Activated T-cell treated with anti-CD3 and anti-CD28 coated beads for 1 hour (primary cell): ENCODE results near the gene PSMC3.

ENCODE experiments used
- DNase-seq: peaks from one replicate; pipeline ENCODE4 v3.0.0-alpha.2; 2020; ENCODE audit warnings: low read depth

The PSMC3 gene

GRCh38 chr11:47394050-47394321 is 32.3 kb downstream of the PSMC3 start:
- no peak for DNase-seq

DNA sequence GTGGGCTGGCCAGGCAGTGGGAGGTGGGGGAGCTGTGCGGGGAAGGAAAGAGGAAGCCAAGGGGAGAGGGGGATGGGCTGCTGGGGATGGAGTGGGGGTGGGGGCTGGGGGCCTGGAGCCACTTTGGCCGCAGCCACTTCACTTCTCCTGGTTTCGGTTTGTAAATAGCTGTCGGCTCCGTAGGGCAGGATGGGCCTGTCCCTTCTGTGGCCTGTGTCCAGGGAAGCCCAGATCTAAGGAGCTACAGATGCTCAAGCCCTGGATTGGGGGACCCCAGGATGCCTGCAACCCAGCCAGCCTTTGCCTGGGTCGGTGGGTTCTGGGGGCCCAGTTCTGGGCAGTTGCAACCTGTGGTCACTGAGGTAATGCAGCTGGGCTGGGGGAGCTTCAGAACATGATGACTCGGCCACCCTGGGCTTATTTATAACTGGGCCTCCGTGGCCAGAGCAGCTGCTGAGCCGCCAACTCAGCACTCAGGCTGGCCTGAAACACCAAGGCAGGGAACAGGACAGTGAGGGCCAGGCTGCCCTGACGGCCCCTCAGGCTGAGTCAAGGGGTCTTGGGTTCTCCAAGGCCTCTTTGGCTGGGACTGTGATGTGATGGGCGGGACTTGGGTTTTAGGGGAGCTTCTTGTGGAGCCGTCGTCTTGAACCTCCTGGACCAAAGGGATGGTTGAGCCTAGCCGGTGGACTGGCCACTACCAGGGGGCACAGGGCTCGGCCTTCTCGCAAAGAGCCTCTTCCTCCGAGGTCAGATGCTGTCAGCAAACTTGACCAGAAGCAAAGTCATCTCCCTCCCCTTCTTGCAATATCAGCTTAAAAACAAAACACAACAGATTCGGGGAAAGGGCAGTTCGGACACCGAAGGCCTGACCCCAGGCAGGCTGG is 32.8 kb downstream of the PSMC3 start:
- no peak for DNase-seq

DNA sequence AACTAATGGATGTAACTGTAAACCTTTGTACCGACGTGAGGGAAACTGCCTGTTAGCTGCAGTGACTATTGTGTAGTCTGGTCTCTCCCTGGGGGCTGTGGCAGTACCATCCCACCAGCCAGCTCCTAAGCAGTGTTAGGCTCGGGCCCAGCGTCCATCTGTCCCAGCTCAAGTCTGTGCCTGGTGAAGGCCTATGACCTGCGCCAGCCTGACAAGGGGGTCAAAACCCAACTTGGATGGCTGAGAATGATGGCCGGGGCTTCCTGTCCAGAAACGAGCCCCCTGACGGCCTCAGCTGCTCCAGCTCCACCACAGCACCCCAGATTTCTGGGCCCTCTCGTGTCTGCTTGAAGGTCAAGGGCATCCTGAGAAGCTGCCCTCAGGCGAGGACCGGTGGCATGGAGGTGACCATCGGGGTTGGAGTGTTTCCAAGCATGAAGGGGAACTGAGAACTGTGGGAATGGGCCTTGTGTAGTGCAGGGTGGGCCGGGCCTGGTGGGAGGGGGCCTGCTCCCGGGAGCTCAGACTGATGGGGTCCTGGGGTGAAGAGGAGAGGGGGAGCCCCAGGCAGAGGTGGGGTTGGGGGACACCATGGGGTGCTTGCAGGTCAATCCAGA is 33.6 kb downstream of the PSMC3 start:
- no peak for DNase-seq

DNA sequence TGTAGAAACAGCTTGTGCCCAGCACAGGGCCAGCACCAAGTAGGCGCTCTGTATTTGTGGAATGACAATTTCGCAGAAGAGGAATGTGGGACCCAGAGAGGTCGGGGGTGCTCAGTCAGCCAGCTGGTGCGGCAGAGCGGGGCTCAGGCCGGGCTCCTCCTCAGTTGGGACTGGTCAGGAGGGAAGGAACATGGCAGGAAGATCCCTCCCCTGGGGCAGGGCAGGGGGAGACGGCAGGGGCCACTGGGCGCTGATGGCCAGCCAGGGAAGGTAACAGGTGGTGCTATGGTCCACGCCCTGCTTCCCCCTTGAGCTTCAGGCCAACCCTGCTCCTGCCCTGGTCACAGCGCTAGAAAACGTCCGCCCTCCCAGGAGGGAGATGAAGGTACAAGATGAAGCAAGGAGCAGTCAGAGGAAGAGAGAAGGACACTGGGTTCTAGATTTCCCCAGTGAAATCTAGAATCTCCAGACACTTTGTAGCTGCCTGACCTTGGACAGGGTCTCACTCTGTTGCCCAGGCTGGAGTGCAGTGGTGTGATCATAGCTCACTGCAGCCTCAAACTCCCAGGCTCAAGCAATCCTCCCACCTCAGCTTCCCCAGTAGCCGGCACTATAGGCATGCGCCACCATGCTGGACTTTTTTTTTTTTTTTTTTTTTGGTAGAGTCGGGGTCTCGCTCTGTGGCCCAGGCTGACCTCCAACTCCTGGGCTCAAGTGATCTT is 34.4 kb downstream of the PSMC3 start:
- no peak for DNase-seq

- no peak for DNase-seq
These were observed 35.1 kb downstream of the PSMC3 start for GRCh38 chr11:47391077-47391583.

DNA sequence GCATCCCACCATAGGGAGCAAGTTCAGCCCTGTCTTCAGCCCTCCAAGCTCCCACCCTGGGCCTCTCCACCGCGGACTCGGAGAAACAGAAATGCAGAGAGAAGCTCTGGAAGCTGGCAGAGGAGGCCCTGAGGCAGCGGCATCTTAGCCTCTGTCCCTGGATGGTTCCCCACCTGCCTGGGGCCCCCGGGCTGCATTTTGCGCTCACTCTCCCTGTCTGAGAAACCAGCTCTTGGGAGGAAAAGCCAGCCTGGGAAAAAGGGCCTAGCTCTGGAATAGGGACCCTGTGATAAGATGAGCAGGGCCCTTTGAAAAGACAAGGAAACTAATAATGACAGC is 35.8 kb downstream of the PSMC3 start:
- no peak for DNase-seq

- DNase-seq = no peak
These were observed 36.4 kb downstream of the PSMC3 start for GRCh38 chr11:47389577-47390421.

- DNase-seq = no peak
These were observed 37.3 kb downstream of the PSMC3 start for GRCh38 chr11:47388697-47389576.

GRCh38 chr11:47387944-47388696 is 38.1 kb downstream of the PSMC3 start:
- no peak for DNase-seq

DNA sequence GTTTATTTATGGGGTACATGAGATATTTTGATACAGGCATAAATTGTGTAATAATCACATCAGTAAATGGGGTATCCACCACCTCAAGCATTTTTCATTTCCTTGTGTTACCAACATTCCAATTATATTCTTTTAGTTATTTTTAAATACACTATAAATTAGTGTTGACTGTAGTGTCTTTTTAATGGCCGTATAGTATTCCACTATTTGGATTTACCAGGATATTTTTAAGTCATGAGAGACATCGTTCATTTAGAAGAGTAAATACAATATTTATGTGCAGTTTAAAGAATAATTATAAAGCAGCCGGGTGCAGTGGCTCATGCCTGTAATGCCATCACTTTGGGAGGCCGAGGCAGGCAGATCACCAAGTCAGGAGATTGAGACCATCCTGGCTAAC is 41.7 kb downstream of the PSMC3 start:
- no peak for DNase-seq

DNA sequence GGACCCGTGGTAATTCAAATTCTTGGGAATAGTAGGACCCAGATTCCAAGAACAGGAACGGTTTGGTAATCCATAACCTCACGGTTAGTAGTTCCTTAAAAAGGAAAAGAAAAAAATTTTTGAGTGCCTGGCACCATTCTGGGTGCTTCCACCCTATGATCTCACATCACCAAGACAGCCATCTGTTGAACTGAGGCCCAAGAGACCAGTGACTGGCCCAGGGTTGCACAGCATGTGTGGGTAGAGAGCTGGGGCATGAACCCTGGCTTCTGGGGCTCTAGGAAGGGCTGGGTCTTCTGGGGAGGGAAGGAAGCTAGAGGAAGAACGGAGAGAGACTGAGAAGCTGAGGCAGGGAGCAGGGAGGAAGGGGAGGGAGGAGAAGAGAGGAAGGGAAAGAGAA is 43.2 kb downstream of the PSMC3 start:
- no peak for DNase-seq

- DNase-seq = no peak
These were observed 46.2 kb downstream of the PSMC3 start for GRCh38 chr11:47380078-47380477.

DNA sequence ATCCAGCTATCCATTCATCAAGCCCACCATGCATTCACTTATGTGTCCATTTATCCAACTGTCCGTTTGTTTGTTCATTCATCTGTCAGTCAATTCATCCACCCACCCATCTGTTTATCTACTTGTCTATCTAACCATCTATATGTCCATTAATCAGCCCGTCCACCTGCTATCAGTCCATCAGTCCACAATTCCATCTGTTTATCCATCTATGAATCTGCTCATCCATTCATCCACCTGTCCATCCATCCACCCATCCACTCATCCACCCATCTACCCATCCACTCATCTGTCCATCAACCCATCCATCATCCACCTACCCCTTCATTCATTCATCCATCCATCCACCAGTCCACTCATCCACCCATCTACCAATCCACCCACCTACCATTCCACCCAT is 46.9 kb downstream of the PSMC3 start:
- no peak for DNase-seq

- no peak for DNase-seq
These were observed 47.4 kb downstream of the PSMC3 start for GRCh38 chr11:47378836-47379170.

- no peak for DNase-seq
These were observed 48.0 kb downstream of the PSMC3 start, which contains the start of gene SPI1 for GRCh38 chr11:47378010-47378835. TSS of gene SPI1 (minus strand) at chr11:47378547. CDS start at chr11:47378353, 194 bp downstream.

DNA sequence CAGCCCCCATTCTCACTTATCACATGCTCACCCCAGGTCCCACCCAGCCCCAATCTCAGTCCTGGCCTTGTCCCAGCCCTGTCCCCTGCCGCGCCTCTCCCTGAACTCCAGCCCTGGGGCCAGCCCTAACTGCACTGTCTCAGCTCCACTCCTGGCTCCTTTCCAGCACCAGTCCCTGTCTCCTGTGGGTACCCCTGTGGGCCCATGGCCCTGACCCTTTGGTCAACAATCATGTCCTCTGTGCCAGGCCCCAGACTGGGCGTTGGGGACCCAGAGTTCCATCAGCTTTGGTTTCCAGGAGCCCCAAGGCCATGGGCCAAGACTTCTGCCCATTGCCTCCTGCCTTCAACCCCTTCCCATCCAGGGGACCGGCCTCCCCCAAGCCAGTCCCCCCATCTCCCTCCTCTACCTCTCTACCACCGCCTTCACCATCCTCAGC is 48.6 kb downstream of the PSMC3 start:
- DNase-seq = no peak

- no peak for DNase-seq
These were observed 49.5 kb downstream of the PSMC3 start for GRCh38 chr11:47376525-47377371.

GRCh38 chr11:47376107-47376524 is 50.1 kb downstream of the PSMC3 start:
- no peak for DNase-seq
